Right lobe of liver (tissue), 4 donors: Measurements from ENCODE around the gene ALDH3B1.

Experiments
- CTCF ChIP-seq, 4 donors: fragments of 200-600 bp in 3 of 4; fragments of 450-650 bp in 1 of 4; IDR thresholded peaks; one replicate each; pipeline versions ENCODE4 v1.5.1 to v1.8.0; 2016 to 2022; ENCODE audit warnings: antibody characterized with exemption in 4 of 4, mild to moderate bottlenecking in 2 of 4
- POLR2A ChIP-seq: fragments of 450-650 bp; IDR thresholded peaks from one replicate; pipeline ENCODE4 v1.6.1; 2017; ENCODE audit warnings: antibody characterized with exemption, mild to moderate bottlenecking
- donor health status: DM: no; HTN: no; CAD: no.
- donor health status: DM: no; HTN: no; CAD: no.
- donor health status: DM: no; HTN: yes; CAD: no.

- TF ChIP-seq CTCF (IDR thresholded peaks at IDR 0.05) (no peak), POLR2A (no peak)
Measured at GRCh38 chr11:68007498-68008380, 2.4 kb upstream of the ALDH3B1 start.
